Measurements from ENCODE around the gene GRPEL2.

DNA sequence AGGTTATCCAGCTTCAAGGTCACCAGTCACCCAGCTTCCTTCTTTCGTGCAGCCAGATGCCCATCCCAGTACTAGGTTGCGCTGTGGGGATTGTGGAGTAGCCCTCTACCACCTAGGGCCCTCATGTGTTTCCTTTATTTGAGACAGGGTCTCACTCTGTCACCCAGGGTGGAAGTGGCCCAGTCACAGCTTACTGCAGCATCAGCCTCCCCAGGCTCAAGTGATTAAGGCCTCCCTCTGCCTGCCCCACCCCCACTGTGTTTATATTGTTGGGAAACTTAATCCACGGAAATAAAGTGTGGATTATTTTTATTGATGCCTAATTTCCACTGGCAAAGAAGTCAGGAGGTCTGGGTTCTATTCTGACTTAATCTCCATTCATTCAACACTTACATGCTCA is 29.5 kb downstream of the GRPEL2 start:
- TF ChIP-seq CTCF (IDR thresholded peaks at IDR 0.05) = no peak
- TF ChIP-seq EP300 (IDR thresholded peaks at IDR 0.05) = no peak
